Activated CD8-positive, alpha-beta memory T cell treated with anti-CD3 and anti-CD28 coated beads, Interleukin-2, amount 50 U/mL, for 1 hour (primary cell): Measurements from ENCODE around the gene FIGNL2.

Experiments
- DNase-seq: peaks from one replicate; pipeline ENCODE4 v3.0.0-alpha.2; 2020; ENCODE audit errors: extremely low read depth

FIGNL2 gene

GRCh38 chr12:51773145-51773869, 75.2 kb downstream of the FIGNL2 start:
- no peak for DNase-seq

- DNase-seq = no peak
These were observed 77.5 kb downstream of the FIGNL2 start for GRCh38 chr12:51771008-51771407.
